K562 (cell line): ENCODE data around the gene TMEM185A. TPM values are rescaled to one million over a fixed set of nuclear protein-coding genes. Genes with fewer than 3 reads are reported as not detected.

Source experiments
- AFF1 ChIP-seq, 2 experiments: fragments of 450-650 bp; IDR thresholded peaks; 2 replicates each; pipeline ENCODE4 v1.6.1; 2018; ENCODE audit warnings: mild to moderate bottlenecking in 2 of 2, low read depth in 1 of 2; ENCODE audit not compliant: partially characterized antibody in 2 of 2
- CXXC5 ChIP-seq: fragments of 250-450 bp; sonication (Bioruptor Pico); IDR thresholded peaks from 2 replicates; pipeline ENCODE4 v1.8.0; 2022; ENCODE audit warnings: inconsistent platforms, mild to moderate bottlenecking, moderate library complexity
- E4F1 ChIP-seq: fragments of 250-450 bp; sonication (Bioruptor Pico); IDR thresholded peaks from 2 replicates; pipeline ENCODE4 v1.5.0; 2021; ENCODE audit warnings: mild to moderate bottlenecking, borderline replicate concordance
- MTA3 ChIP-seq: fragments of 450-650 bp; formaldehyde crosslinking; IDR thresholded peaks from 2 replicates; pipeline ENCODE4 v1.6.1; 2017; ENCODE audit warnings: mild to moderate bottlenecking, borderline replicate concordance
- PHF8 ChIP-seq: fragments of 200-600 bp; sonication (generic); IDR thresholded peaks from 2 replicates; pipeline ENCODE4 v1.6.1; 2012; ENCODE audit warnings: mixed run types, mild to moderate bottlenecking, inconsistent platforms, low read length, moderate library complexity, borderline replicate concordance
- RBBP5 ChIP-seq: fragments of 200-600 bp; sonication (generic); IDR thresholded peaks from 2 replicates; pipeline ENCODE4 v1.6.1; 2012; ENCODE audit warnings: borderline replicate concordance, mild to moderate bottlenecking, low read length, control low read depth, inconsistent platforms; ENCODE audit not compliant: insufficient read depth, poor library complexity, severe bottlenecking
- RBFOX2 ChIP-seq: fragments of 200-400 bp; formaldehyde crosslinking; IDR thresholded peaks from 2 replicates; pipeline ENCODE4 v1.6.1; 2017; ENCODE audit warnings: low read depth, mild to moderate bottlenecking, low read length, moderate library complexity
- RBM34 ChIP-seq: fragments of 200-400 bp; formaldehyde crosslinking; IDR thresholded peaks from 2 replicates; pipeline ENCODE4 v1.6.1; 2018; ENCODE audit warnings: low read length, borderline replicate concordance; ENCODE audit not compliant: insufficient read depth
- polyA plus RNA-seq, 8 experiments: library from polyadenylated mRNA; depleted of rRNA in 4 of 8; stranded (reverse) in 5 of 8; unstranded in 3 of 8; fragments of >200 nt; fragmentation: Nextera tagmentation in 2 of 8; fragmentation: Illumina TruSeq in 1 of 8; extraction: Ambion mirVana in 2 of 8; extraction: Trizol in 1 of 8; gene quantifications; 2 replicates each; pipeline versions ENCODE4 v1.2.1 to v1.2.3, GENCODE V29; 2011 to 2014; ENCODE audit warnings: inconsistent platforms in 1 of 8, missing spikeins in 1 of 8
- total RNA-seq, 7 experiments: library from RNA; depleted of rRNA in 6 of 7; stranded (reverse); fragments of >200 nt in 6 of 7; fragmentation: Illumina TruSeq in 2 of 7; extraction: Trizol in 2 of 7; gene quantifications; 2 replicates each; pipeline versions ENCODE4 v1.2.1 to v1.2.3, GENCODE V29; 2011 to 2021; ENCODE audit warnings: low replicate concordance in 1 of 7

TMEM185A gene
- total and polyA plus RNA-seq, 9 of the 15 experiments (the other 6 are each of a cell fraction or from before 2014, with no cell fraction given) = 0.97 to 13.7 (median 5.4) TPM

GRCh38 chrX:149631234-149632165, at the start of gene TMEM185A (continued):
- no peak for TF ChIP-seq AFF1 (IDR thresholded peaks at IDR 0.05; ENCODE audit: low read depth in 1 of 2, partially characterized antibody in 2 of 2)
- peak; percentile 43; the same call in 1 of the 2 replicates for TF ChIP-seq CXXC5 (CRISPR knock-in tag)
- TF ChIP-seq E4F1 (CRISPR knock-in tag) = no peak
- peak; percentile 49; the same call in 1 of the 2 replicates for TF ChIP-seq MTA3
- peak; percentile 50 for TF ChIP-seq RBBP5
- TF ChIP-seq PHF8 = peak; percentile 57; the same call in 1 of the 2 replicates
- TF ChIP-seq RBM34 = no peak
- TF ChIP-seq RBFOX2 = peak; percentile 35; the same call in 1 of the 2 replicates
